MM.1S (cell line): Measurements from ENCODE around the gene TCERG1.
"Not testable (repeated sequence)": the region's sequence is repeated elsewhere in the genome, so short reads cannot be mapped to it uniquely, and the experiment has no call there.

Experiments
- DNase-seq: peaks from one replicate; pipeline ENCODE4 v3.0.0-alpha.2; 2015
- H2AFZ ChIP-seq: fragments of 300-600 bp; sonication (generic); 2 replicates; pipeline ENCODE4 v1.6.0; 2016; ENCODE audit warnings: antibody characterized with exemption, low read length
- H3F3A ChIP-seq: fragments of 300-600 bp; sonication (generic); 2 replicates; pipeline ENCODE4 v1.6.1; 2016; ENCODE audit warnings: mild to moderate bottlenecking, antibody characterized with exemption, low read length, moderate library complexity, mixed read lengths; ENCODE audit not compliant: insufficient read depth
- H3K27ac ChIP-seq: fragments of 300-600 bp; sonication (generic); 2 replicates; pipeline ENCODE4 v1.5.1; 2016; ENCODE audit warnings: mild to moderate bottlenecking, low read length
- H3K27me3 ChIP-seq: fragments of 300-600 bp; sonication (generic); replicated peaks from 2 replicates; pipeline ENCODE4 v1.6.0; 2016; ENCODE audit warnings: low read length; ENCODE audit not compliant: insufficient read depth
- H3K36me3 ChIP-seq: fragments of 300-600 bp; sonication (generic); replicated peaks from 2 replicates; pipeline ENCODE4 v1.6.1; 2016; ENCODE audit warnings: mild to moderate bottlenecking, low read length, mixed read lengths; ENCODE audit not compliant: insufficient read depth
- H3K4me1 ChIP-seq: fragments of 300-600 bp; sonication (generic); 2 replicates; pipeline ENCODE4 v1.6.1; 2016; ENCODE audit warnings: low read length, mixed read lengths
- H3K4me2 ChIP-seq: fragments of 300-600 bp; sonication (generic); 2 replicates; pipeline ENCODE4 v1.6.0; 2016; ENCODE audit warnings: low read depth, low read length
- H3K4me3 ChIP-seq: fragments of 300-600 bp; sonication (generic); 2 replicates; pipeline ENCODE4 v1.5.1; 2016; ENCODE audit warnings: low read length, mixed read lengths
- H3K79me2 ChIP-seq: fragments of 300-600 bp; sonication (generic); 2 replicates; pipeline ENCODE4 v1.6.1; 2016; ENCODE audit warnings: mixed run types, low read length, mixed read lengths
- H3K9ac ChIP-seq: fragments of 300-600 bp; sonication (generic); 2 replicates; pipeline ENCODE4 v1.6.1; 2016; ENCODE audit warnings: low read length, mixed read lengths
- H3K9me2 ChIP-seq: fragments of 300-600 bp; sonication (generic); replicated peaks from 2 replicates; pipeline ENCODE4 v1.6.1; 2016; ENCODE audit warnings: mild to moderate bottlenecking, low read length, mixed read lengths; ENCODE audit not compliant: insufficient read depth
- H3K9me3 ChIP-seq: fragments of 300-600 bp; sonication (generic); replicated peaks from 2 replicates; pipeline ENCODE4 v1.6.1; 2016; ENCODE audit warnings: mild to moderate bottlenecking, low read length, mixed read lengths; ENCODE audit not compliant: insufficient read depth
- H4K20me1 ChIP-seq: fragments of 300-600 bp; sonication (generic); 2 replicates; pipeline ENCODE4 v1.6.1; 2016; ENCODE audit warnings: mild to moderate bottlenecking, low read length, moderate library complexity, mixed read lengths; ENCODE audit not compliant: insufficient read depth
- CTCF ChIP-seq: fragments of 300-600 bp; sonication (generic); IDR thresholded peaks from 2 replicates; pipeline ENCODE4 v1.5.1; 2016; ENCODE audit warnings: antibody characterized with exemption, low read length, mixed read lengths
- EZH2 ChIP-seq: fragments of 300-600 bp; sonication (generic); optimal IDR thresholded peaks from 2 replicates; pipeline ENCODE3; 2017; ENCODE audit warnings: low read depth, mild to moderate bottlenecking, antibody characterized with exemption, low read length, mixed read lengths
- EZH2phosphoT487 ChIP-seq: fragments of 300-600 bp; sonication (generic); IDR thresholded peaks from 2 replicates; pipeline ENCODE4 v1.6.1; 2018; ENCODE audit warnings: antibody characterized with exemption, low read length

Gene TCERG1

GRCh38 chr5:146548781-146549449 lies 101.8 kb downstream of the TCERG1 start:
- Histone ChIP-seq H4K20me1 (no peaks in the 10 kb centered on the region), H3K27ac (no peak overlapping the region), H3F3A (no peaks in the 10 kb centered on the region), H2AFZ (no peak overlapping the region), H3K9me2 (no peaks in the 10 kb centered on the region), H3K4me2 (no peak overlapping the region), H3K4me1 (peaks cover 7% of the 10 kb centered on the region; the same call in 1 of the 2 replicates), H3K9ac (no peak overlapping the region), H3K9me3 (no peaks in the 10 kb centered on the region), H3K36me3 (no peaks in the 10 kb centered on the region), H3K4me3 (no peak overlapping the region), H3K27me3 (no peaks in the 10 kb centered on the region), H3K79me2 (no peaks in the 10 kb centered on the region)
- TF ChIP-seq CTCF (no peak), EZH2 (no peak)
- DNase-seq = peak; percentile 22

GRCh38 chr5:146549615-146550014 lies 102.5 kb downstream of the TCERG1 start:
- no peak for DNase-seq
- Histone ChIP-seq H3K9me3 (no peaks in the 10 kb centered on the region), H3K4me2 (no peak overlapping the region), H3K4me1 (peaks cover 7% of the 10 kb centered on the region; the same call in 1 of the 2 replicates), H3K27ac (no peak overlapping the region), H3K79me2 (no peaks in the 10 kb centered on the region), H2AFZ (no peak overlapping the region), H3K36me3 (no peaks in the 10 kb centered on the region), H4K20me1 (no peaks in the 10 kb centered on the region), H3K9me2 (no peaks in the 10 kb centered on the region), H3K9ac (no peak overlapping the region), H3K27me3 (no peaks in the 10 kb centered on the region), H3F3A (no peaks in the 10 kb centered on the region), H3K4me3 (no peak overlapping the region)
- TF ChIP-seq CTCF (no peak), EZH2phosphoT487 (no peak), EZH2 (no peak)

GRCh38 chr5:146553446-146553845 lies 106.3 kb downstream of the TCERG1 start:
- Histone ChIP-seq H3K9me2 (no peaks in the 10 kb centered on the region), H3K4me2 (no peak overlapping the region), H3K9ac (no peak overlapping the region), H3K27ac (no peak overlapping the region), H4K20me1 (no peaks in the 10 kb centered on the region), H3F3A (no peaks in the 10 kb centered on the region), H2AFZ (no peak overlapping the region), H3K27me3 (no peaks in the 10 kb centered on the region), H3K4me1 (peaks cover 5% of the 10 kb centered on the region; the same call in 1 of the 2 replicates), H3K79me2 (no peaks in the 10 kb centered on the region), H3K4me3 (no peak overlapping the region), H3K9me3 (no peaks in the 10 kb centered on the region), H3K36me3 (no peaks in the 10 kb centered on the region)
- TF ChIP-seq EZH2 (no peak), EZH2phosphoT487 (no peak), CTCF (no peak)
- DNase-seq = no peak

GRCh38 chr5:146556884-146557283 lies 109.8 kb downstream of the TCERG1 start:
- not testable (repeated sequence) for H3K9ac ChIP-seq, DNase-seq, H3K4me1 ChIP-seq

More at GRCh38 chr5:146556884-146557283, 109.8 kb downstream of the TCERG1 start:
- not testable (repeated sequence) for H3K79me2 ChIP-seq, H3K4me2 ChIP-seq, H3K4me3 ChIP-seq, H4K20me1 ChIP-seq, H3K27ac ChIP-seq, H3K27me3 ChIP-seq, H3F3A ChIP-seq, H3K36me3 ChIP-seq, H3K9me3 ChIP-seq, H3K9me2 ChIP-seq, H2AFZ ChIP-seq
